Measurements from ENCODE around the gene INPP5J. TPM values are rescaled to one million over a fixed set of nuclear protein-coding genes. Genes with fewer than 3 reads are reported as not detected.
A peak's percentile ranks its signal among the peaks of the same experiment; 100 is the strongest.

The INPP5J gene
- total and polyA plus RNA-seq, 9 of the 15 experiments (the other 6 are each of a cell fraction or from before 2014, with no cell fraction given), result 0.10 to 6.3 (median 4.8) TPM

DNA sequence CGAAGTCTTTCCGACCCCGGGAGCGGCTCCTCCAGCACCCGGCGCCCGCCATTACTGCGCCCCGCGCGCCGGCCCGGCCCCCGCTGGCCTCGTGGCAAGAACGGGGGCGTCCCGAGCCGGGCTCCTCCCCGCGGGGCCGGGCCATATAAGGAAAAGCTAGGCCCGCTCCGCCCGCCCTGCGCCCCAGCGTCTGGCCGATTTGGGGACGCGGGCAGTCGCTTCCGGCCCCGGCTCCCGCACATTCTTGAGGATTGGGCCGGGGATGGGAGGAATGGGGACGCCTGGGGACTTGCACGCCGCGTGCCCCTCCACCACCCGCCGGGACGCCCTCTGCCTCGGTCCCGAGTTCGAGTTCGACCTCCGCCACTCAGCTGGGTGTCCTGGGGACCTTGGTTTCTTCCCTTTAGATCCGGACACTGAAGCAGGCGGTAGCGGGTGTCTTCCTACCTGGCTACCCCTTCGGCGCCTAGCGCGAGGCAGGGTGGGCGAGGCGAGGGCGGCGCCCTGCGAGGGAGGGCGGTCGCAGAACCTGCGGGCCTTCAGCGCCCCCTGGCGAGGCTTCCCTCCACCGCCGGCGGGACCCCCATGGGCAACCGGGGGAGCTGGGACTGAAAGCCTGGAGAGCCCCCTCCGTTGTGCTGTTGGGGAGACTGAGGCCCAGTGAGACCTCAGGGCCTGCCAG is 37.8 kb upstream of the INPP5J start (continued):
- TF ChIP-seq, protein P1, sequence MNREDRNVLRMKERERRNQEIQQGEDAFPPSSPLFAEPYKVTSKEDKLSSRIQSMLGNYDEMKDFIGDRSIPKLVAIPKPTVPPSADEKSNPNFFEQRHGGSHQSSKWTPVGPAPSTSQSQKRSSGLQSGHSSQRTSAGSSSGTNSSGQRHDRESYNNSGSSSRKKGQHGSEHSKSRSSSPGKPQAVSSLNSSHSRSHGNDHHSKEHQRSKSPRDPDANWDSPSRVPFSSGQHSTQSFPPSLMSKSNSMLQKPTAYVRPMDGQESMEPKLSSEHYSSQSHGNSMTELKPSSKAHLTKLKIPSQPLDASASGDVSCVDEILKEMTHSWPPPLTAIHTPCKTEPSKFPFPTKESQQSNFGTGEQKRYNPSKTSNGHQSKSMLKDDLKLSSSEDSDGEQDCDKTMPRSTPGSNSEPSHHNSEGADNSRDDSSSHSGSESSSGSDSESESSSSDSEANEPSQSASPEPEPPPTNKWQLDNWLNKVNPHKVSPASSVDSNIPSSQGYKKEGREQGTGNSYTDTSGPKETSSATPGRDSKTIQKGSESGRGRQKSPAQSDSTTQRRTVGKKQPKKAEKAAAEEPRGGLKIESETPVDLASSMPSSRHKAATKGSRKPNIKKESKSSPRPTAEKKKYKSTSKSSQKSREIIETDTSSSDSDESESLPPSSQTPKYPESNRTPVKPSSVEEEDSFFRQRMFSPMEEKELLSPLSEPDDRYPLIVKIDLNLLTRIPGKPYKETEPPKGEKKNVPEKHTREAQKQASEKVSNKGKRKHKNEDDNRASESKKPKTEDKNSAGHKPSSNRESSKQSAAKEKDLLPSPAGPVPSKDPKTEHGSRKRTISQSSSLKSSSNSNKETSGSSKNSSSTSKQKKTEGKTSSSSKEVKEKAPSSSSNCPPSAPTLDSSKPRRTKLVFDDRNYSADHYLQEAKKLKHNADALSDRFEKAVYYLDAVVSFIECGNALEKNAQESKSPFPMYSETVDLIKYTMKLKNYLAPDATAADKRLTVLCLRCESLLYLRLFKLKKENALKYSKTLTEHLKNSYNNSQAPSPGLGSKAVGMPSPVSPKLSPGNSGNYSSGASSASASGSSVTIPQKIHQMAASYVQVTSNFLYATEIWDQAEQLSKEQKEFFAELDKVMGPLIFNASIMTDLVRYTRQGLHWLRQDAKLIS (CRISPR knock-in tag; IDR thresholded peaks at IDR 0.05), result peak; percentile 53; the same call in 1 of the 2 replicates
- TF ChIP-seq POLR2A (conservative IDR thresholded peaks at IDR 0.05) (peak; percentile 82), DNMT1 (IDR thresholded peaks at IDR 0.05) (no peak), KDM5B (IDR thresholded peaks at IDR 0.05; ENCODE audit: insufficient replicate concordance, low read depth, low read length) (peak; percentile 57), STAG1 (CRISPR knock-in tag; IDR thresholded peaks at IDR 0.05; ENCODE audit: borderline replicate concordance) (peak; percentile 52; the same call in 1 of the 2 replicates), HDAC1 (IDR thresholded peaks at IDR 0.05) (peak in 1 of 2 experiments; percentile 66; a peak in 2 of 4 replicates), SMAD4 (CRISPR knock-in tag; conservative IDR thresholded peaks at IDR 0.05) (peak; percentile 48; the same call in 1 of the 2 replicates), IFI16 (CRISPR knock-in tag; IDR thresholded peaks at IDR 0.05) (no peak), BRD9 (IDR thresholded peaks at IDR 0.05; ENCODE audit: low read depth, partially characterized antibody) (no peak), CREM (IDR thresholded peaks at IDR 0.05; ENCODE audit: low read depth) (0 out of 2 replicates have a peak, but pooled peaks have one; percentile 30), SAP30 (IDR thresholded peaks at IDR 0.05; ENCODE audit: borderline replicate concordance, insufficient read depth, low read depth, low read length, poor library complexity, severe bottlenecking) (peak; percentile 53), MTF1 (CRISPR knock-in tag; IDR thresholded peaks at IDR 0.05; ENCODE audit: borderline replicate concordance) (no peak), RBM22 (IDR thresholded peaks at IDR 0.05; ENCODE audit: low read depth, low read length, poor library complexity, severe bottlenecking) (peak; percentile 36), ZNF274 (IDR thresholded peaks at IDR 0.05; ENCODE audit: borderline replicate concordance, low read depth, low read length) (no peak), ZNF780A (CRISPR knock-in tag; IDR thresholded peaks at IDR 0.05) (no peak), FOXJ3 (CRISPR knock-in tag; IDR thresholded peaks at IDR 0.05) (no peak), CXXC5 (CRISPR knock-in tag; IDR thresholded peaks at IDR 0.05) (peak; percentile 63), MYC (IDR thresholded peaks at IDR 0.05; ENCODE audit: low read depth, low read length) (peak; percentile 92), MYC (CRISPR knock-in tag; IDR thresholded peaks at IDR 0.05; ENCODE audit: borderline replicate concordance, low read depth) (no peak), TEAD2 (tag; IDR thresholded peaks at IDR 0.05) (no peak)
- TF ChIP-seq, protein P2, sequence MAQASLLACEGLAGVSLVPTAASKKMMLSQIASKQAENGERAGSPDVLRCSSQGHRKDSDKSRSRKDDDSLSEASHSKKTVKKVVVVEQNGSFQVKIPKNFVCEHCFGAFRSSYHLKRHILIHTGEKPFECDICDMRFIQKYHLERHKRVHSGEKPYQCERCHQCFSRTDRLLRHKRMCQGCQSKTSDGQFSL (CRISPR knock-in tag; IDR thresholded peaks at IDR 0.05), result peak; percentile 66; the same call in 1 of the 2 replicates
- TF ChIP-seq, protein P2 (tag; IDR thresholded peaks at IDR 0.05), result no peak
- TF ChIP-seq, protein P3, sequence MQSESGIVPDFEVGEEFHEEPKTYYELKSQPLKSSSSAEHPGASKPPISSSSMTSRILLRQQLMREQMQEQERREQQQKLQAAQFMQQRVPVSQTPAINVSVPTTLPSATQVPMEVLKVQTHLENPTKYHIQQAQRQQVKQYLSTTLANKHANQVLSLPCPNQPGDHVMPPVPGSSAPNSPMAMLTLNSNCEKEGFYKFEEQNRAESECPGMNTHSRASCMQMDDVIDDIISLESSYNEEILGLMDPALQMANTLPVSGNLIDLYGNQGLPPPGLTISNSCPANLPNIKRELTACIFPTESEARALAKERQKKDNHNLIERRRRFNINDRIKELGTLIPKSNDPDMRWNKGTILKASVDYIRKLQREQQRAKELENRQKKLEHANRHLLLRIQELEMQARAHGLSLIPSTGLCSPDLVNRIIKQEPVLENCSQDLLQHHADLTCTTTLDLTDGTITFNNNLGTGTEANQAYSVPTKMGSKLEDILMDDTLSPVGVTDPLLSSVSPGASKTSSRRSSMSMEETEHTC (IDR thresholded peaks at IDR 0.05), result no peak
